Epidermal melanocyte (primary cell): Measurements from ENCODE around the gene ABLIM2.

Experiments used
- DNase-seq: peaks from one replicate; pipeline ENCODE4 v3.0.0; 2011; ENCODE audit warnings: low spot score; ENCODE audit not compliant: insufficient read length

ABLIM2 gene

DNA sequence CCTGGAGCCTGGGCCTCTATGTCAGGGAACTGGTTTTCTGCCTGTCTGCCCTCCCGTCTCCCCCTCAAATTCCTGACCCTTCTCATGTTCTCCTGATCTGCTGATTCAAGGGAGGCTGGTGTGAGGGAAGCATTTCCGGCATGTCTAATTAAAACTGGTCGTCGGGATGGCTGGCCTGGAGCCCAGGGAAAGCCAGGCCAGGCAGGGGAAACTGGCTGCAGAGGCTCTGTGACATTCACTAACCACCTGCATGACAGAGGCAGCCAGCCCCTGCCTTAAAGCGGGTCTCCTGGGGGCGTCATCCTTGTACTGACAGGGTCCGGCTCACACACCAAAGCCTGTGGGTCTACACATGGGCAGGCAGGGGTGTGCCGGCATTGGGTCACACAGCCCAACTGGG lies 35.2 kb downstream of the ABLIM2 start:
- DNase-seq: no peak

- DNase-seq: no peak
These were observed 35.9 kb downstream of the ABLIM2 start for GRCh38 chr4:8122746-8123145.

GRCh38 chr4:8121292-8122015 lies 37.2 kb downstream of the ABLIM2 start:
- no peak for DNase-seq

GRCh38 chr4:8120501-8120900 lies 38.1 kb downstream of the ABLIM2 start:
- no peak for DNase-seq

DNA sequence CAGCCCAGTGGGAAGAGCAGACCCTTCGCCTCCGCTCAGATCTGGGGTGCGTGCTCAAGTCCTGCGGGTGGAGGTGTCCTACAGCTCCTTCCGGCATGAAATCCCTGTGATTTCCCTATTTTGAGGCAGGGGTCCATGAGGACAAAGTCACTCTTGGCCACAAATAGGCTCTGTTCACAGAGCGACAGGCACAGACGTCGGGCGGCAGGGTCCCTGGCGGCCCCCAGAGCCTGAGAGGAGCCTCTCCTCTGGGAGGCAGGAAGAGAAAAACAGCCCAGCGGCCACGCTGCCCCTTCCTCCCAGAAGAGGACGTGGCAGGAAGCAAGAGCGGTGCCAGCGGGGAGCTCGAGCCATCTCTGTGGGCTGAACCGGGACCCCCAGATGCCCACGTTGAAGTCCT lies 38.7 kb downstream of the ABLIM2 start:
- no peak for DNase-seq

DNA sequence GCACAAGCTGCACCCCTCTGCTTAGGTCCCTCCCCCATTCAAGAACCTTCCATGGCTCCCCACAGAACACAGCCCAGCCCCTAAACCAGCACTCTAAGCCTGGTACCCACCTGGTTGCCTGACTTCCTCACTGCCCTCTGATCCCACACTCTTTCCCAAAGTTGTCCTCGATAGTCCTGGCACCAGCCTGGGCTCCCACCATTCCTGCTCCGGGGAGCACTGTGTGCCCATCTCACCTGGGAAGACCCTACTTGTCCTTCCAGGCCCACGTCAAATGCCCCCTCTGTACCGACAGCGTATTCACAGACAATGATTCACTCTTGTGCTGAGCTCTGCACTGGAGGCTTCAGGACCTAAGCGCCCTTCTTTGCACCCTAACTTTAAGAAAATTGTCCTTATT lies 40.1 kb downstream of the ABLIM2 start:
- DNase-seq: no peak

- no peak for DNase-seq
These were observed 40.6 kb downstream of the ABLIM2 start for GRCh38 chr4:8118035-8118434.

DNA sequence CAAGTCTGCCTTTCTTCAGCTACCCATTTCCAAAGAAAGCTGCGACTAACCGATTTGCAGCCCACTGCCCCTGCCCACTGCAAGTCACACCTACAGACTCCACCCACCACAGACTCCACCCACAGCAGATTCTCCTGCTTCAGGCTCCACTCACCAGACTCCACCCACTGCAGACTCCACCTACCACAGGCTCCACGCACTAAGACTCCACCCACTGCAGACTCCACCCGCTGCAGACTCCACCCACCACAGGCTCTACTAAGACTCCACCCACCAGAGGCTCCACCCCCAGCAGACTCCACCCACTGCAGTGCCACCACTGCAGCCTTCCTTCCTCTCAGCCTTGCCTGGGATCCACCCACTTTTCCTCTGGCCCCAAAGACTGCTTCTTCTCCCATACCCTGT lies 41.3 kb downstream of the ABLIM2 start:
- no peak for DNase-seq

DNA sequence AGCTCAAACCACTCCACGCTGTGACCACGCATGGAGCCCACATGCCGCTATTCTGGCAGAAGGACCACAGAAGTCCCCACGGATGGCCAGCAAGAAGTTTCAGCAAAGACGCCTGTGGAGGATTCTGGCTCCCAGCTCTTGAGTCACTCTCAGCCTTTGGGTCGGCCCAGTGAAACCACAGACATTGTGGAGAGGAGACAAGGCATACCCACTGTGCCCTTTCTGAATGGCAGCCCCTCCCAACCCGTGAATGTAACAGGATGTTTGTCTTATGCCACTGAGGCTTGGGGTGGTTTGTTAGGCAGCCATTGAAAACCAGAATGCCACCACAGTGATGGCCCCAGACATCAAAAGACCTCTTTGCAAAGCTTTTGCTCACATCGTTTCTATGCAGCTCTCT lies 42.7 kb downstream of the ABLIM2 start:
- DNase-seq: no peak

- no peak for DNase-seq
These were observed 43.5 kb downstream of the ABLIM2 start for GRCh38 chr4:8115203-8115520.

DNA sequence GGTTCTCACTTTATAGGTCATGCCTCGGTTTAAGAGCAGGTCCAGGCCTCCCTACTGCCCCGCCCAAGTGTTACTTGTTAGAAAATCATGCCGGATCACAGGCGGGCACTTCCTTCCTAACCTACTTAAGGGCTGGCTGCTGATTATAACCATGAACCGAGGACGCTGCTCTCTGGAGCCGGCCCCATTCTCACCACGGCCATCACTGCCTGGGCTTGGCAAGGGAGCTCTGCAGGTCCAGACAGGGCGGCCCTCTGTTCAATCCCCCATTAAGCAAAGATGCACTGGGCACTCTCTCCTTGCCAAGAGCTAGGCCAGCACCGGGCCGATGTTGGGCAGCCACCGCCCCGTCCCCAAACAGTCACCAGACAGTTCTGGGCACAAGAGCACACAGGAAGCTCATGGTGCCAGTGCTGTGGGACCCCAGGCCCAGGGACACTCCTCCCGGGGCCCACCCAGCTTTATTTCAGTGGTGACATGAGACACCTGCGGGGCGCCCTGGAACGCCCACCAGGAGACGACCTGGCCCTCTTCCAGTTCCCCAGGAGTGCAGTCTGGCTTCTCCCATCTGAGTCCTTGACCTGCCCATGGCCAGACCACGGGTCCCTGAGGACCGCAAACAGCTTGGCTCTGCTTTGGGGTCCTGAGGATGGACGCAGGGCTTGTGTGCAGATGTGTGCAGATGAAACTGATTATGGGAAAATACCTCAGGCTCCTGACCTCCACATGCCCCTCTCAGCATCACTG lies 44.0 kb downstream of the ABLIM2 start:
- no peak for DNase-seq

- DNase-seq: no peak
These were observed 44.8 kb downstream of the ABLIM2 start for GRCh38 chr4:8113611-8114377.

- DNase-seq: no peak
These were observed 45.9 kb downstream of the ABLIM2 start for GRCh38 chr4:8112672-8113071.

GRCh38 chr4:8112036-8112576 lies 46.5 kb downstream of the ABLIM2 start:
- no peak for DNase-seq

DNA sequence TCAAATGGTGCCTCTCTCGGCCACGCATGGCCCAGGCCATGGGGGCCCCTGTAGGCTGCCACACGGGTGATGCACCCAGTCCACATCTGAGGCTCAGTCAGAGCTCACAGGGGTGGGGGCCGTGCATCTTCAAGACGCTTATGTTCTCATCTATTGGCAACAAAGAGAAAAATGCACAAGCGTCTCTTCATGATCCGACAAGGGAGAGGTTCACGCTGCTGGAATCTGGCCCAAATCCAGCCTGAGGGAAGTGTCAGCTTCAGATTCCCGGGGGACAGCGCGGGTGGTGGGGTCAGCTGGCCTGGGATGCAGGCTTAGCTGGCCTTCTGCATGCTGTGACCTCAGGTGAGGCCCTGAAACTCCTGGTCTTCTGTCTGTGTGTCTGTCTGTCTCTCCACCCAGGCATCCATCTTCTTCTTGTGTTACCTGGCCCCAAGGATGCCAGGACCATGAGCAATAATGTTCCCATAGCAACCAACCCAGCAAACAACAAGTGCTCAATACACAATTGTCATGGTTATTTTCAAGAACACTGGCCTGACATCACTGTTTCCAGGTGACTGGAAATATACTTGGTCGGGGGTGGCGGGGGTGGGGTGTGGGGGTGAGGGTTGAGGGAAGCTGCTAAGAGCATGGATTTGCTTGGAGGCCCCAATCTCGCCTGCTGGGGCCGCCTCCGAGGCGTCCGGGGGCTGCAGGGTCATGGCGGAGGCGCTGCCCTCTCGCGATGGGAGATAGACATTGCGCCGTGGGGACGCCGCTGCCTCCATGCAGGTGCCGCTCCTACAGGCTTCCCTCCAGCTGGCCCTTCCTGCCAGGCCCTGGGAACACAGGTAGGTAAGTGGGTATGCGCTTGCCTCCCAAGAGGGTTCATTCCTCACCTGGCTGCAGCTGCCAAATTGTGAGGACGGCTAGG lies 48.3 kb downstream of the ABLIM2 start:
- DNase-seq: no peak

DNA sequence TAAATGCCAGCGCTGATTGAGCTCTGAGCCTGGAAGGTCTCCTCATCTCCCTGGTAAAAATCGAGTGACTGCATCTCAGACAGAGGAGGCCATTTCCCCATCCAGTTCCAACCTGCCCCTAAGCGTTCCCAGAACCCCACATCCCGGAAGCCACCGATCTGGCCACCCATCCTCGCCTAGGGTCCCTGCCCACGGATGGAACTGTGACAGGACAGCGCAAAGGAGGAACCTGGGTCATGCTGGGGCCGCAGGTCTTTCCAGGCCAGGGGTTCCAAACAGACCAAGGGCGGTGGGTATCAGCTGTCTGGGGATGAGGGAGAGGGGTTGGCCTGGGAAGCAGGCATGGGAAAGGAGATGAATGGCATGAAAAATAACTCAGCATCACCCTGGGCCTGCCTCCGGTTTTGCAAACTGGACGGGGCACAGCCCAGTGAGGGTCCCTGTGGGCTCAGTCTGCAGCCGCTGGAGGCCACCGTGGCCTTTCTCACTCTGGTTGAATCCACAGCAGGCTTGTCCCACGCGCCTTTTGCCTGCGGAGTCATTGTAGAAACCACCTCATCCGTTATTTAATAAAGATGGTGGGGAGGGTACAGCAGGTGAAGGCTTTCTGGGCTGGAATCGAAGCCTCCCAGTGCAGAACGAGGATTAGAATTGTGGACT lies 49.1 kb downstream of the ABLIM2 start:
- no peak for DNase-seq

- no peak for DNase-seq
These were observed 49.6 kb downstream of the ABLIM2 start for GRCh38 chr4:8108991-8109390.

DNA sequence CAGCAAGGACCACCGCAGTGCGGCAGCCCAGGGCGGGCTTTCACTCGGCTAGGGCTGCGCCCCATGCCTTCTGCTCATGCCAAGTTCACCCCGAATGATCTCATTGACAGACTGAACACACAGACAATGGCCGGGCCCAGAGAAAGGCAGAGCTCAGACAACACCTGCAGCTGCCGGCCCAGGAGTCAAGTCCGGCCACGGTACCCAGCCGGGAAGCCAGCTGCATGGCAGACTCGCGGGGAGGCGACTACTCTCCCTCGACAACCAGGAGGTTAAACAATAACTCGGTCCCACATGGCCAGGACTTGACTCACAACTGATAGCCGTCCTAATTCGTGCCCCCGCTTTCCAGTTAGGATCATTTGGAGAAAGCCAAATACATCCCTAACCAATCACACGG lies 50.4 kb downstream of the ABLIM2 start:
- no peak for DNase-seq

GRCh38 chr4:8107146-8107657 lies 51.4 kb downstream of the ABLIM2 start:
- DNase-seq: no peak

- DNase-seq: no peak
These were observed 52.1 kb downstream of the ABLIM2 start for GRCh38 chr4:8106451-8107025.
